ENCODE data around the gene ZC3H12A.

Gene ZC3H12A

DNA sequence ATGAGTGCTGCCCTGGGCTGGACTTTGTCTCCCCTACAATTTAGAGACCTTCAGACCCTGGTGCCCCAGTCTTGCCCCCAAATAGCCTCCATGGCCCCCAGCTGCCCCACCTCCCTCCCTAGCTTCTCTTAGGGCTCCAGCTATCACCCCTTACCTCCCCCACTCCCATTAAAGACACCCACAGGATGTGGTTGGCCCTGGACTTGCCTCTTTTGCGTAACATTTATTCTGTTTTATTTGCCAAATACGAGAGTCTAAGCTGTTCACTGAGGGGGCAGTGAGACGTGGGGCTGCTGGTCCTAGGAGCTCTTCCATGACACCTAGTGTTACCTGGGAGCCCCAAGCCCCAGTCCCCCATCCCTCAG is 4.5 kb downstream of the ZC3H12A start:
- DNase-seq (ENCODE audit: low spot score), result no peak

DNA sequence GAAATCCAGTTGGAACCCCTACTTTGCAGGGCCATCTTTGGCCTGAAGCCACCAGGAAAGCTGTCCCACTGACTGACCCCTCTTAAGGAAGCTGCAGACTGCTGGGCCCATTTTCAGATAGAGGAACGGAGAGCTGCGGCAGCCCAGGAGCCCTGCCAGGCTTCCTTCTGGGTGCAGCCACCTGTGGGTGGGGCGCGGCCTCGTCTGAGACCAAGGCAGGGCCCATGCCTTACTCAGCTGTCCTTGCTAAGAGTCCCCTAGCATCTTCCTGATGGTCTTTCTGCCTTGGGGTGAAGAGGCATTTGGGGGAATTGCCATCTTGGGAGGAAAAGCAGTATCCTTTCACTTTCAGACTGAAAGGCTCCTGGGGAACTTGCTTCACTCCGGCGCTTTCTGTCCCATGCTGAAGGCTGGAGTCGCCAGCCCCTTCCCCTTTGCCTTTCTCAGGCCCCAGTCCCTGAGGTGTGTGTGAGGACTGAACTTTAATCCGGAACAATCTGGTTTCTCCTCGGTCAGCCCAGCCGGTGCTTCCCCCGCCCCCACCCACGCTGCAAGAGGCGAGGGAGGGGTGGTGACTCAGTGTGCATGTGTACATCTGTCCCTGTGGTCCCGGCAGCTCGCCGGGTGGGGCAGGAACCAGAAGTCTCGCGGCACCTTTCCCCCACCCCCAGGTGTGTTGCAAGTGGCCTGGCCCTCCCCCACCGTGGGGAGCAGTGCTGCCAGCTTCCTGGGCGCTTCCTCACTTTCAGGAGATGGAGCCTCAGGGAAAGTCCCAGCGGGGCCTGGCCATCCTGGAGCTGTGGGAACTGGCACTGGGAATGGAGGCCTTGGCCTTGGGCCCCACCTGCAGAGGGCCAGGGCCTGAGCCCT is 5.1 kb downstream of the ZC3H12A start:
- no peak for DNase-seq (ENCODE audit: low spot score)

DNA sequence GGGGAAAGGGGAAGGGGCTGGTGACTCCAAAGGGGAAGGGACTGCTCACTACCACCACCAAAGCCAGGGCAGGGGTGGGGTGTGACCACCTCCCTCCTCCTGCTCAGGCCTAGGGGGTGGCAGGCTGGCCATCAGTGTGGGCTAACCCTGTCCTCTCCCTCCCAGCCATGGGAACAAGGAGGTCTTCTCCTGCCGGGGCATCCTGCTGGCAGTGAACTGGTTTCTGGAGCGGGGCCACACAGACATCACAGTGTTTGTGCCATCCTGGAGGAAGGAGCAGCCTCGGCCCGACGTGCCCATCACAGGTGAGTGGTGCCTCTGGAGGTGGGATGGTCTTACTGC is 5.7 kb downstream of the ZC3H12A start:
- DNase-seq (ENCODE audit: low spot score), result no peak

DNA sequence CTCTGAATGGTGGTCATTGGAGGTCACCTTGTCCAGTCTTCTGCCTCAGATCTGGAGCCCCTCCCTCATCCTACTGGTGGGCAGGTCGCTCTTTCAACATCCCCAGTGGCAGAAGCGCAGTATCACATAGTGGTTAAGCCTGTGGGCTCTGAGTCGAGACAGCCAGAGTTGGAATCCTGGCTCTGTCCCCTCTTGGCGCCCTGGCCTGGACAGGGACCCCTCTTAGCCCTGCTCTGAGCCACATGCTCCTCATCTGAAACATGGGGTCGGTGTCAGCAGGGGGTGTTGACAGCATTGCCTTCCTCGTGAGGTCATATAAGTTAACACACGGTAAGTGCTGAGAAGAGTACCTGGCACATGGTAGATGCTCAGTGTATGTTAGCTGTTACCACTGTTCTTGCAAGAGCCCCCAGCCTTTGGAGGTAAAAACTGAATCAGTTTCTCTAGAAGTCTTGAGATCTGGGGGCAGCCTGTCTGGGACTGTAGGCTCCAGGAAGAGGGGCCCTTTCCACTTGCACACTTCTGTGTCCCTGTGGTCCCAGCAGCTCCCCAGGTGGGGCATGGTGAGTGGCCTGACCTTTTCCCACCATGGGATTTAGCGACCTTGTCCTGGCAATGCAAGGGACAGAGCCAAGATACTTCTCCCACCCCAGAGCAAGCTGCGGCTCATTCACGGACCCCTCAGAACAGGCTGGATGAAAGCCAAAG is 6.4 kb downstream of the ZC3H12A start:
- DNase-seq (ENCODE audit: low spot score), result no peak

DNA sequence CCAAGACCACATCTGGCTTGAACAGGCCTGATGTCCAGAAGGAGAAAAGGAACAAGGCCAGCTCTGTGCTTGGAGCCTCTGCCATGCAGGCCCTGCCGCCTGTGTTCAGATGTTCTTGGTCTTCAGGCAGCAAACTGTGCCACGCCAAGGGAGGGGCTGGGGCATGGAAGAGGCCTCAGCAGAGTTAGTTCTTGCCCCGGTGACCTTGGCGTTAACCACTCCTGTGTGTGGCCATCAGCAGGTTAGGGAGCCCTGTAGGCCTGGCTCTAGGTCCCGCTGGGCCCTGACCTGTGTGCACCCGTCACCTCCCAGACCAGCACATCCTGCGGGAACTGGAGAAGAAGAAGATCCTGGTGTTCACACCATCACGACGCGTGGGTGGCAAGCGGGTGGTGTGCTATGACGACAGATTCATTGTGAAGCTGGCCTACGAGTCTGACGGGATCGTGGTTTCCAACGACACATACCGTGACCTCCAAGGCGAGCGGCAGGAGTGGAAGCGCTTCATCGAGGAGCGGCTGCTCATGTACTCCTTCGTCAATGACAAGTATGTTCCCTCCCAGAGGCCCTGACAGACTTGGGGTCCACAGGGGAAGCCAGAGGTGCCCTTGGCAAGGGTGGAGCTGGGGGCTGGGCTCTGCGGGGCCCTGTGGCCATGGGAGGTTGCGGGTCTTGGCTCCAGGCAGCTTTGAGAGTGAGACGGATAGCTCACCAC is 7.1 kb downstream of the ZC3H12A start:
- DNase-seq (ENCODE audit: low spot score), result no peak

DNA sequence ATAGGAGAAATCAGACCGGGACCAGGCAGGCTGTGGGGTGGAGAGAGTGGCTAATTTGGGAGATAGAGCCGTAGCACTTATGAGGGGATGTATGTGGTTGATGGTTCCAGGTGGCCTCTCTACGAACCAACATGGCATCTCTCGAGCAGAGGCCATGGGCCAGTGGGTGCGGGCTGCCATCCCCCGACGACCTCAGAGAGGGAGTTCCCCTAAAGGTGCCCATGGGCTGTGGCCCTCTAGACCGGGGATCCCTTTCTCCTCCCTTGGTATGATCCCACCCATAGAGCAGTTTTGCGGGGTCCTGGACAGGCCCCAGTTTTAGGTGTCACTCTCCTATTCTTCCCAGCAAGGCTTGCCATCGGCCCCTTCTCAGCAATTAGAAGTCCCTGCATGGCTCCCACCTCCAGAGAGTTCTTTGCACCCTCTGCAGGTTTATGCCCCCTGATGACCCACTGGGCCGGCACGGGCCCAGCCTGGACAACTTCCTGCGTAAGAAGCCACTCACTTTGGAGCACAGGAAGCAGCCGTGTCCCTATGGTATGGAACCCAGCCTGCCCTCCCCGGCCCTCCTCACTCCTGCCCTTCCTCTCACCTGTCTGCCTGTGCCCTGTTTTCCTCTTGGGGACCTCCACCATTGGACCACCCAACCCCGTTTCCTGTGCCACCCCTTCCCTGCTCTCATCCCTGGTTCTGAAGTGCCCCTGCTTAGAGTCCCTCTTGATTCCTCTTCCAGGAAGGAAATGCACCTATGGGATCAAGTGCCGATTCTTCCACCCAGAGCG is 7.8 kb downstream of the ZC3H12A start:
- no peak for DNase-seq (ENCODE audit: low spot score)

DNA sequence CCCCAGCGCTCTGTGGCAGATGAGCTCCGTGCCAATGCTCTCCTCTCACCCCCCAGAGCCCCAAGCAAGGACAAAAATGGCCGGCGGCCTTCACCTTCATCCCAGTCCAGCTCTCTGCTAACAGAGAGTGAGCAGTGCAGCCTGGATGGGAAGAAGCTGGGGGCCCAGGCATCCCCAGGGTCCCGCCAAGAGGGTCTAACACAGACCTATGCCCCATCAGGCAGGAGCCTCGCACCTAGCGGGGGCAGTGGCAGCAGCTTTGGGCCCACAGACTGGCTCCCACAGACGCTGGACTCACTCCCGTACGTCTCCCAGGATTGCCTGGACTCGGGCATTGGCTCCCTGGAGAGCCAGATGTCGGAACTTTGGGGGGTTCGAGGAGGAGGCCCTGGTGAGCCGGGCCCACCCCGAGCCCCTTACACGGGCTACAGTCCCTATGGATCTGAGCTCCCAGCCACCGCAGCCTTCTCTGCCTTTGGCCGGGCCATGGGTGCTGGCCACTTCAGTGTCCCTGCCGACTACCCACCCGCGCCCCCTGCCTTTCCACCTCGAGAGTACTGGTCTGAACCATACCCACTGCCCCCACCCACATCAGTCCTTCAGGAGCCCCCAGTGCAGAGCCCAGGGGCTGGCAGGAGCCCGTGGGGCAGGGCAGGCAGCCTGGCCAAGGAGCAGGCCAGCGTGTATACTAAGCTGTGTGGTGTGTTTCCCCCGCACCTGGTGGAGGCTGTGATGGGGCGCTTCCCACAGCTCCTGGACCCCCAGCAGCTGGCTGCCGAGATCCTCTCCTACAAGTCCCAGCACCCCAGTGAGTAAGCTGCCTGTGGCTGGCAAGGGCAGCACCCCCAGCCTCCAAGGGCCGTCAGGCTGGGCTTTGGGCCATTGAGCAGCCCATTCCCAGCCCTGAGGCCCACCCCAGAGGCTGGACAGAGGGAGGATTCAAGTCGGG is 8.7 kb downstream of the ZC3H12A start:
- DNase-seq (ENCODE audit: low spot score), result no peak

DNA sequence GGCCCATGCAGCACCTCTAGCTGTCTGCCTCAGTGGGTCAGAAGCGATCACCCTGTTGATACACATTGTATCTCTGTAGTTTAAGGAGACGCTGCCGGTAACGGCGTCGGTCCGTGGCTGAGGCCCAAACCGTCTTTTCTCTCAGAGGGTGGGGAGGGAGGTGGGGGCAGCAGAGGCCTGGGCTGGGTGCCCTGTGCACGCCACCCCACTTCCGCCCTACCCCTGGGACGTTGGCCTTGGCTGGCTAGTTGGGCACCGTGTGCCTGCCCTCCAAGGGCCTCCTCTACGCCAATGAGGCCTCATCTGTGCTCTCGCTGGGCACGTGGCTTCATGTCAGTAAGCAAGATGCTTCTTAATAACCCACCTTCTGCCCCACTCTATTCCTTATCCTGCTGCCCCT is 9.4 kb downstream of the ZC3H12A start:
- DNase-seq (ENCODE audit: low spot score), result no peak

DNA sequence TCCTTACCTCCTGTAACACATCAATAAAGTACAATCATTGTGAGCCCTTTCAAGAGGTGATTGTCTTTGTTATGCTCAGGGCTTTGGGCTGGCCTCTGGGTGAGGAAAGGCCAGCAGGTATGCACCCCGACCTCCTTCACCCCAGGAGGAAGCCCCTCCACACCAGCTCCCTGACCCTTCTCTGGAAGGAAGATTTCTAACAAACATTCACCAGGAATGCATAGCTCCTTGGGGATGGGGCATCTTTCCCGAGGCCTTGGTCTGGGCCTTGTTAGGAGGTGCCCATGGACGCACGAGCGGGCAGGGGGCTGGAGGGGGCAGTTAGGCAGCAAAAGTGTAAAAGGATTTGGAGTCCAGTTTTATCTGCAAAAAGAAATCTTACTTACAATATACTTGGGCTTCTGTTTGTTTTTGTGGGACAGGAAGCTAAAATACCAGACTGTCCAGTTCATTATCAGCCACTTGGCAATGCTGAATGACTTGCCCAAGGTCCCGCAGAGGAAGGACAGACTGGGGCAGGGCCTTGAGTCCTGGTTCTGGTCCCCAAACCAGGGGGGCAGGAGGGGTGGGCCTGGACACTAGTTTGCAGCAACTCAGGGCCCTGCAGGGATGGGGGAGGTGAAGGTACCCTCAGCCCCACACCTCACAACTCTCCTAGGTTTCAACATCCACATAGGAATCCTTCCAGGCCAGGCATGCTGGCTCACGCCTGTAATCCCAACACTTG is 10.1 kb downstream of the ZC3H12A start:
- no peak for DNase-seq (ENCODE audit: low spot score)

DNA sequence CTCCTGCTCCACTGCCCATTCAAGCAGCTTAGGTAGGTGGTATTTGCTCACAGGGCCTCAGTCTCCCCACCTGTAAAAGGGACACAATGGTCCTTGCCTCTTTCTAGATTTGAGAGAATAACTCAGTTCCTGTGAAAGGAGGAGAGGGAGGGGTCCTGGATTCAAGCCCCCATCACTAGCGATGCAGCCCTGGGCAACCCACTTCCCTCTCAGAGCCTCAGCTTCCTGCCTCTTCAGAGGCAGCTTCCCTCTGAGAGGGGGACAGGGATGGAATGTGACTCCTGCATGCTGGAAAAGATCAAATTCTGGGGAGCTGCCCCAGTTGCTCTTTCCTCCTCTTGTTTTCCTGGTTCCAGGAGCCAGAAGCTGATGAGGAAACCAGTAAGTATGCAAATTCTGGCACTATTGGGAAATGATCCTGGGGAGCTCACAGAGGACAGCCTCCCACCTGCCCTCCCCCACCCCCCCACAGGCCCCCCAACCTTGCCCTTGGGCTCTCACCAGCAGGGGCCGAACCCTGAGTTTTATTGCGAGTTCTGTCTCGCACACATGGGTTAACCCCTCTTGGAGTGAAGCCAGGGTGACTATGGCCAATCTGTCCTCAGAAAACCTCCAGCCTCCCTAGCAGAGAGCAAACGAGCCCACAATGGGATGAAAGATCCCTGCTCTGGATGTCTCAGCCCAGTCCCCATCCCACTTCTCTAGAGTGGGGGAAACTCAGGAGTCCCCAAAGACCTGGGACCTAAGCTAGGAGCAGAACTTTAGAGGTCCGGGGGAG is 11.7 kb downstream of the ZC3H12A start:
- no peak for DNase-seq (ENCODE audit: low spot score)

DNA sequence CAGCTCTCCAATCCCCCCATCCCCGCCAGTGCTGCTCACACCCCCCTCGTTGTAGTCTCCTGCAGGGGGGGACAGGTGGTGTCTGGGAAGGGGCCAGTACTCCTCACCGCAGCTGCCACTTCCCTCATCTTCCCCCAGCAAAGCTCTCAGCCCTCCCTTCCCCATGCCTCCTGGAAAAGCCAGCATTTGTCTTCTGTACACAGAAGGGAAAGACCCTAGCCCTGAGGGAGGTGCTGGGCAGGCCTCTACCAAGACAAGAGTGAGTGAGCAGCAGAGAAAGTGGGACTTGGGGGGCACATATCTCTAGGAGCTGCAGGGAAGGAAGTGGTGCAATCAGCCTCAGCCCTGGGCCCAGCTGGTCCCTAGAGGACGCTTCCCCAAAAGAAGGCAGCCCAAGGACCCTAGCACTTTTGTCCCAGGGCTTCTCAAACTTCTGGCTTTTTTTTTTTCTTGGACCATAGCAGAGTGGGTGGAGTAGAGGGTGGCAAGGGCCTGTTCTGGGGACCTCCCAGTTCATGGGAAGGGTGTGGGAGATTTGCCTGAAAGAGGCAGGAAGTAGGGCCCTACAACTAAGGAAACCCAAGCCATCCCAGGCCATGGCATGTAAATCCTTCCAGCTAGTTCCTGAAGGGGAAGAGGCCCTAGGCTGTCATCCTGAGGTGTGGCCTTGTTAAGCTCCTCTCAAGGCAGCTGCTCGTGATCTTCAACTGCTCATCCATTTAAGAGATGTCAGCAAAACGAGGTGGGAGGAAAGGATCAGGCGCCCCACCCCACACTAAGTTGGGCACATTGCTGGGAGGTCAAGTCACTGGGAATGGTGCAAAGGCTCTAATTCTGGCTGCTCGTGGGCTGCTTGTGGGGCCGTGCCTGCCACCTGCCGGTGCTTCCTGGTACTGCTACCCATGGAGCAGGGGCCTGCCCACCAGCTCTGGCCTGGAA is 12.6 kb downstream of the ZC3H12A start:
- DNase-seq (ENCODE audit: low spot score), result peak; percentile 70

DNA sequence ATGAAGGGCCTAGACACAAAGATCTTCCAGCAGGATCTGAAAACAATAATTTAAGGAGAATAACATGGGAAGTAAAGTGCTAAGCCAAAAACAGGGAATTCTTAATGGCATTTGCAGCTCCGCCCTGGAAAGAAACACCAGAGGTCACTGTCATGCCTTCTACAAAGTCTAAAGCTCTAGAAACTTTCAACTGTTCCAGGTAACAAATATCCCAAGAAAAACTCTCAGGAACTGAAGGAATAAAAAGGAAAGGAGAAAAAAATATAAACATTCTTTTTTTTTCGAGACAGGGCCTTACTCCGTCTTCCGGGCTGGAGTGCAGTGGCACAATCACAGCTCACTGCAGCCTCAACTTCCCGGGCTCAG is 13.2 kb downstream of the ZC3H12A start:
- DNase-seq (ENCODE audit: low spot score), result no peak

DNA sequence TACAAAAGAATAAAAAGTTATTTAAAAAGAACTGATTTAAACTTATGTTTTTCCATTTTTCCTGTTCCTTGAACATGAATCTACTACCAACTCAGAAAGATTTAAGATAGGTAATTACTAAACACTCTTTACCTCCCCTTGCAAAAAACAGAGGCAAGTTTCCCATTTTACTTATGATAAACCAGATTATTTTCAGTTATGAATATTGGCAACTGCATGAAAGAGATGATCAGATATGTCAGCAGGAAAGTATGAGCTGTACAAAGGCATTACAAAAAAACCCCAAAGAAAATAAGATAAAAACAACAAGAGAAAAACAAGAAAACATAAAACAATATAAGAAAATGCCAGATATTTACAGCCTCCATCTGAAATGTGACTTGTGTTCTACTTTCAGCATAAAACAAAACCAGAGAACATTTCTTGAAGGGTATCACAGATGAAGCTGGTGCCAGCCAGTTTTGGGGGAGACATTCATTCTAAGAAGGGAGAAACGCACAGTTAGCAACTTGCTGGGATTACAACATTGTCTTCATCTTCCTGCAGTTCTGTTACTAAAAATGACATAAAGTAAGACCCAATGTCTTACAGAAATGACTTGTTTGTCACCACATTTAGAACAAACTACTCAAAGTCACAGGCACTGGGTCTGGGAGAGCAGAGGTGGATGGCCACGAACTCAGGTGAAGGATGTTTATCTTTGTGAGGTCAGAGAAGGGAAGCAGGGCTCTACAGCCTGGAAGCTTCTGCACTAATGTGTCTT is 19.1 kb downstream of the ZC3H12A start:
- DNase-seq (ENCODE audit: low spot score), result no peak

DNA sequence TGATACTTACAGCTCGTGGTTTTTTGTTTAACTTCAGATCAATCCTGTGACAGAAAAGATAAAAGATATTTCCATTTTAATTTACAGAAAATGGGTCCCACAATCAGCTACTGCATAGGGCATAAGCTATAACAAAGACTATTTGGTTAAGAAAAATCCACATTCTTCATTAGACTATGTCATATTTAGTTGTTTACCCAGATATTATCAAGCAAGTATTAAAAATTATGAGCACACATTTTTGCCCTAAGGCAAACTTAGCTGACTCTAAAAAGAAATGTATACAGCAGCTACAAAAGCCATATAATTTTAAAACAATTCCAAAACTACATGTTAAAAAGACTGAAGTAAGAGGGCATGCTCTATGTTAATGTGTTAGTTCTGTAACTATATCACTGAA is 21.5 kb downstream of the ZC3H12A start:
- no peak for DNase-seq (ENCODE audit: low spot score)

DNA sequence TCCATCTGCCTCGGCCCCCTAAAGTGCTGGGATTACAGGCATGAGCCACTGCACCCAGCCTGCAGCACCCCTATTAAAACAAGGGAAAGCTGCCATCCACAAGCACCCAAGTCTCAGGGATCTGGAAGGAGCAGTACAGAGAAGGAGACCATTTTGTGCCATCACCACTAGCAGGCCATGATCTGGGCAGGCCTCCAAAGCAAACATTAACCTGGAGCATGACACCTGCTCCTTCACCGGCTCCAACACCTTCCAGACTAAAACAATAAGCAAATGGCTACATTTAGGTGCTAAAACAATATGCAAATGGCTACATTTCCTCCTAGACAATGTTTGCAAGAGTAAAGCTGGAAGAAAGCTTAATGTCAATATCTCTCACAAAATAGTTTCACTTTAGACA is 23.5 kb downstream of the ZC3H12A start:
- DNase-seq (ENCODE audit: low spot score), result no peak

DNA sequence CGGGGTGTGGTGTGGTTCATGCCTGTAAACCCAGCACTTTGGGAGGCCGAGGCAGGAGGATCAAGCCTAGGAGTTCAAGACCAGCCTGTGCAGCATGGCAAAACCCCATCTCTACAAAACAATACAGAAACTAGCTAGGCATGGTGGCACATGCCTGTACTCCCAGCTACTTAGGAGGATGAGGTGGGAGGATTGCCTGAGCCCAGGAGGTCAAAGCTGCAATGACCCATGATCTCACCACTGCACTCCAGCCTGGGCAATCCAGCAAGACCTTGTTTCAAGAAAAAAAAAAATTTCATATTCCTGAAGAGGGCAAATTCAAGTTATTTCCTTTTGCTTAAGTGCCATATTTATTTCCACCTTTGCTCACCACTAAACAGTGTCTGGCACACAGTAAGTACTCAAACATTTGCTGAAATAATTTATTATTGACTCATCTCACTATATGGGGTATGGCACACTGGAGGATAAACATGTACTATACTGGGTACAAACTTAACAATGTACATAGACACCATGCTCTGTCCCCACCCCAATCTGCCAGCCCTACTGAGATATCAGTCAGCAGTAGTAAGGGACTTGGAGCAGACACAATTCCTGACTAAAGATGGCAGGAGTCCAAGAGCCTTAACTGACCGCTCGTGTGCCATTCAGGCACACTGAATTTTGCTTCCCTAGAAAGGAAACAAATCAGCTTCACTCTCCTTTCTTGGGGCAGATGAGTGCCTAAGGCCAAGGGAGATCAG is 24.7 kb downstream of the ZC3H12A start:
- DNase-seq (ENCODE audit: low spot score), result peak; percentile 78

DNA sequence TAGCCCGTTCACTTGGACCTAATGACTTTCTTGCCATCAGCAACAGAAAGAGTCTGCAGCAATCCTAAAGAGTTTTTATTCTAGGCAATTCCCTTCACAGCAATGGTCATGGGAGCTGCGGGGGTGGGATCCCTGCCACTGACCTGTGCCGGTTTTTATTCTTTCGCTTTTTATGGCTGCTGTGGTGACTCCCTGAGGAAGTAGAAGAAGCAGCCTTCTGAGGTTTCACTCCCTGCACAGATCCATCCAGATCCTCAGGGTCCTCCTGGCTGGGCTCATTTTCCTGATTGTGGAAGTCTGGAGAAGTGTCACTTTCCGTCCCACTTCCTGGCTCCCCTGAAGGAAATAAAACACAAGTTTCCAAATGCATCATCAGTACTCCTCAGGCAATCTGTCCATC is 27.3 kb downstream of the ZC3H12A start:
- DNase-seq (ENCODE audit: low spot score), result no peak

Measured in cerebellar cortex (tissue), 1 donor.